GM13977 (cell line): ENCODE measurements around the gene ATP8B4.

Experiments
- DNase-seq: peaks from one replicate; pipeline ENCODE4 v3.0.0; 2012; ENCODE audit warnings: low spot score
- in situ Hi-C: fragments of 300-500 bp; cut with MboI; formaldehyde crosslinking; loops from one replicate; pipeline ENCODE4 v1.12.0; 2022; ENCODE audit warnings: low sequenced_read_pairs, low pct_unique_long_range_greater_than_20kb, mixed read lengths, inconsistent platforms; ENCODE audit not compliant: unreplicated experiment
- TF ChIP-seq, protein P1 (sequence below): IDR thresholded peaks from 2 replicates; pipeline ENCODE4 v1.5.1; 2012; ENCODE audit warnings: mild to moderate bottlenecking, control low read depth; ENCODE audit not compliant: insufficient read depth; ENCODE audit errors: extremely low read depth, missing control alignments

ATP8B4 gene, protein sequence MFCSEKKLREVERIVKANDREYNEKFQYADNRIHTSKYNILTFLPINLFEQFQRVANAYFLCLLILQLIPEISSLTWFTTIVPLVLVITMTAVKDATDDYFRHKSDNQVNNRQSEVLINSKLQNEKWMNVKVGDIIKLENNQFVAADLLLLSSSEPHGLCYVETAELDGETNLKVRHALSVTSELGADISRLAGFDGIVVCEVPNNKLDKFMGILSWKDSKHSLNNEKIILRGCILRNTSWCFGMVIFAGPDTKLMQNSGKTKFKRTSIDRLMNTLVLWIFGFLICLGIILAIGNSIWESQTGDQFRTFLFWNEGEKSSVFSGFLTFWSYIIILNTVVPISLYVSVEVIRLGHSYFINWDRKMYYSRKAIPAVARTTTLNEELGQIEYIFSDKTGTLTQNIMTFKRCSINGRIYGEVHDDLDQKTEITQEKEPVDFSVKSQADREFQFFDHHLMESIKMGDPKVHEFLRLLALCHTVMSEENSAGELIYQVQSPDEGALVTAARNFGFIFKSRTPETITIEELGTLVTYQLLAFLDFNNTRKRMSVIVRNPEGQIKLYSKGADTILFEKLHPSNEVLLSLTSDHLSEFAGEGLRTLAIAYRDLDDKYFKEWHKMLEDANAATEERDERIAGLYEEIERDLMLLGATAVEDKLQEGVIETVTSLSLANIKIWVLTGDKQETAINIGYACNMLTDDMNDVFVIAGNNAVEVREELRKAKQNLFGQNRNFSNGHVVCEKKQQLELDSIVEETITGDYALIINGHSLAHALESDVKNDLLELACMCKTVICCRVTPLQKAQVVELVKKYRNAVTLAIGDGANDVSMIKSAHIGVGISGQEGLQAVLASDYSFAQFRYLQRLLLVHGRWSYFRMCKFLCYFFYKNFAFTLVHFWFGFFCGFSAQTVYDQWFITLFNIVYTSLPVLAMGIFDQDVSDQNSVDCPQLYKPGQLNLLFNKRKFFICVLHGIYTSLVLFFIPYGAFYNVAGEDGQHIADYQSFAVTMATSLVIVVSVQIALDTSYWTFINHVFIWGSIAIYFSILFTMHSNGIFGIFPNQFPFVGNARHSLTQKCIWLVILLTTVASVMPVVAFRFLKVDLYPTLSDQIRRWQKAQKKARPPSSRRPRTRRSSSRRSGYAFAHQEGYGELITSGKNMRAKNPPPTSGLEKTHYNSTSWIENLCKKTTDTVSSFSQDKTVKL

DNA sequence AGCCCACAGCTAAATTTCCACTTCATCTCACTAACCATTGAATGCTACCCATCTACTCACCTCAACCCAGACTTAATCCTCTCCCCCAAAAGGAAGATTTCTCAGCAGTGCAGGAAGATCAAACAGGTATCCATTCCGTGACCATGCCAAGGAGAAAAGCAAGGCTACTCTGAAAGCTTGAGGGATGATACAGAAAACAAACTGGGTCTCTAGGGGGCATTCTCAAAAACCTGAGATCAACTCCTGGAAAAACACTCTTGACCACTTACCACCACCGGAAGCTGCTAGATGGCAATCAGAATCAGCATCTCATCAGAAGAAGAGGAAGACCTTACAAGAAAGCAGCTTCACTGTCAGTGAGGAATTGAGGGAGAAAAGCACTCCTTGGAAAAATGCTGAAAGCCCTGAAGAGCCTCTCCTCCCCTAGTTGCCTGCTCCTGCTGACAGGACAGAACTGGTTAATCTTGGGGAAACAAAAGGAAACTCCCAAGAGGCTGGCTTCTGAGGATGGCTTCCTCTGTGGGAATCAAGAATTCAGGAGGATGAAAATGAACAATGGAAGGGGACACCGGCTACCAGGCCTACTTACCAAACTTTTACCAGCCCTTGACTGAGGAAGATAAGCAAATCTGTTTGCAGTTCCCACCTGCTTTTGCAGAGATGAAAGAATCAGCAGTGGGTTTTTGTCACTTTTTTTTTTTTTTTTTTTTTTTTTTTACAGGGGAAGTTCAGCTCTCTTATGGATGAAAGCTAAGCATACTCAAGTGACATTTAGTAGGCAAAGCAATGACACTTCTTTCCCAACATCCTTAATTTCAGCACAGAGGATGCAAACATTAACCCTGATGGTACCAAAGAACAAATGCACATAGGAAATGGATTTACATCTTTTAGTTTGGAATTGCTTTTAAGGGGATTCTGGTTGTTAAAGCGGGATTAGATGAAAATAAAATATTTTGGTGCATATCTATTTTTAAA, at the start of gene ATP8B4:
Gene ATP8B4, minus strand, starts transcription at position 171 of the 978 bp plus-strand sequence. CDS start 12,267 bp downstream, outside the sequence.
- TF ChIP-seq, protein P1, sequence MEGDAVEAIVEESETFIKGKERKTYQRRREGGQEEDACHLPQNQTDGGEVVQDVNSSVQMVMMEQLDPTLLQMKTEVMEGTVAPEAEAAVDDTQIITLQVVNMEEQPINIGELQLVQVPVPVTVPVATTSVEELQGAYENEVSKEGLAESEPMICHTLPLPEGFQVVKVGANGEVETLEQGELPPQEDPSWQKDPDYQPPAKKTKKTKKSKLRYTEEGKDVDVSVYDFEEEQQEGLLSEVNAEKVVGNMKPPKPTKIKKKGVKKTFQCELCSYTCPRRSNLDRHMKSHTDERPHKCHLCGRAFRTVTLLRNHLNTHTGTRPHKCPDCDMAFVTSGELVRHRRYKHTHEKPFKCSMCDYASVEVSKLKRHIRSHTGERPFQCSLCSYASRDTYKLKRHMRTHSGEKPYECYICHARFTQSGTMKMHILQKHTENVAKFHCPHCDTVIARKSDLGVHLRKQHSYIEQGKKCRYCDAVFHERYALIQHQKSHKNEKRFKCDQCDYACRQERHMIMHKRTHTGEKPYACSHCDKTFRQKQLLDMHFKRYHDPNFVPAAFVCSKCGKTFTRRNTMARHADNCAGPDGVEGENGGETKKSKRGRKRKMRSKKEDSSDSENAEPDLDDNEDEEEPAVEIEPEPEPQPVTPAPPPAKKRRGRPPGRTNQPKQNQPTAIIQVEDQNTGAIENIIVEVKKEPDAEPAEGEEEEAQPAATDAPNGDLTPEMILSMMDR: no peak
- no peak for DNase-seq
- in situ Hi-C loops: no loop called here

DNA sequence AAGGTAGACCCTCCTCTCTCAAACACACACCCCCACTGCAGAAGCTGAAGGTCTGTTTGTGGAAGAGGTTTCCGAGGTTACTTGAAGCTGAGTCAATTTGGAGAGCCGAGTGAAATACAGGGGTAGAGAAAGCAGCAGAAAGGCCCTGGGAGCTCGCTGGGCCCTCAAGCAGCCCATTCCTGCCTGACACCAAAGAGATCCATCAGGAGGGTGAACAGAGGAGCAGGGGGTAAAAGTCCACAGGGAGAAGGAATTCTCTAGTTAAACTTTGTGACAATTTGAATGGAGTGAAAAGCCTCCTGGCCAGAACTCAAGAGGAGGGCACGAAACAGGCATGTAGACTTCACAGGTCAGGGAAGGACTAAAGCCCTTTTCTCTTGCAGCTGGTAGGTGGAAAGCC, 49.3 kb upstream of the ATP8B4 start:
- TF ChIP-seq, protein P1: no peak
- DNase-seq: no peak
- in situ Hi-C loops: no loop called here

DNA sequence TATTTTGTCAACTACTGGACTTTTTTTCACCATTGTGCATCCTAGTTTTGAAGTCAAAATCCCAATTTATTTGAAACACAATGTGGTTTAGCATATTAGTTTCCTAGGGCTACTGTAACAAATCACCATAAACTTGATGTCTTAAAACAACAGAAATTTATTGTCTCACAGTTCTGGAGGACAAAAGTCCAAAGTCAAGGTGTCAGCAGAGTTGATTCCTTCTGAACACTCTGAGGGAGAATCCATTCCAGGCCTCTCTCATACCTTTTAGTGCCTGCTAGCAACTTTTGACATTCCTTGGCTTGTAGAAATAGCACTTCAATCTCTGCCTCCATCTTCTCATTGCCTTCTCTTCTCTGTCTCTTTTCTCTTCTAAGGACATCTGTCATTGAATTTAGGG, 48.1 kb upstream of the ATP8B4 start:
- in situ Hi-C loops: no loop called here
- no peak for DNase-seq
- TF ChIP-seq, protein P1: no peak

DNA sequence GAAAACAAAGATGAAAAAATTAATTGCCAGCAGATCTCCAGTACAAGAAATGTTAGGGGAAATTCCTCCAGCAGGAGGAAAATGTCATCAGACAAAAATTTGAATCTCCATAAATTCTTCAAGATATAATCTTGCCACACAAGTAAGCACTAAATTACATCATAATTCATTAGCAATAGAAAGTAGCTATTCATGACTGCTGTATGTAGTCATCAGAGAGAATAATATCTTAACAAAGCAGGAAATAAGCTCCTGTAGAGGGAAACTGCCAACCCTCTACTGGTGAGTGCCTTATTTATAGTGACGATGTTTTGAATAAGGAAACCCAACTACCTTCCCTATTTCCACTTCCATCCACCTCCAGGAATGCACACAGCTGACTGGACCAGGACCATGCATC, 47.2 kb upstream of the ATP8B4 start:
- in situ Hi-C loops: no loop called here
- TF ChIP-seq, protein P1: no peak
- DNase-seq: no peak

DNA sequence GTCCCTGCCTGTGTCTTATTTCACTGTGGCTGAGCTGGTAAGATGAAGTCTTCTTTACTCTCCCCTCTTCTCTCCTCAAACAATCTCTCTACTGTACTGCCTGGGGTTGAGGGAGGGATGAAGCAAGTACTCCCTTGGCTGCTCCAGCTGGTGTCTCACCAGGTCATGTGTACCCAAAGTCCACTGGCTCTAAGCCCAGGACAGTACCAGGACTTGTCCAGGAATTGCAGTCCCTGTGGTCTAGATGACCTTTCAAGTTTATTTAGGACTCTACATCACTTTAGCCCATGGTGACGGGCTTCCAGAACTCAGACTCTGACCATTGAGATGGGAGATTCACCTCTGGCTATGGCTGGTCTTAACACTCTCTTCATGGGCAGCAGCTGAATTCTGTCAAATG, 45.4 kb upstream of the ATP8B4 start:
- DNase-seq: no peak
- TF ChIP-seq, protein P1: no peak
- in situ Hi-C loops: no loop called here
